ENCODE measurements around the gene ADCY10.

The ADCY10 gene

DNA sequence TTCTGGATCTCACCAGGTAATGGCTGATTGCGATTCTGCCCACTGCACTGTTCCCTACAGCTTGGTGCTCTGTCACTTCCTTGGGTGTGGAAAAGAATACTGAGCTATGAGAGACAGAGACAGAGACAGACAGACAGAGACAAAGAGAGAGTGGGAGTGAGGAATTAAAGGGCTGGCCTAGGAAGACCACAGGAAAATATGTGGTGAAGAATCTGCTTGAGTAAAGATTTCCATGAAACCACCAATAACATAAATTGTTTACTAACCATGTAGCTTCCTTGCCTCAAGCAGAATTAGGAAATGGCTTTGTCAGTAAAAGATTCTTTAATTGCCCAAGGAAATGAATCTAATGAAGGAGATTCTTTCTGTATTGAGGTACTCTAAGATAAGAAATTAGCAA, 137.8 kb downstream of the ADCY10 start:
- DNase-seq (ENCODE audit: low read depth): no peak

DNA sequence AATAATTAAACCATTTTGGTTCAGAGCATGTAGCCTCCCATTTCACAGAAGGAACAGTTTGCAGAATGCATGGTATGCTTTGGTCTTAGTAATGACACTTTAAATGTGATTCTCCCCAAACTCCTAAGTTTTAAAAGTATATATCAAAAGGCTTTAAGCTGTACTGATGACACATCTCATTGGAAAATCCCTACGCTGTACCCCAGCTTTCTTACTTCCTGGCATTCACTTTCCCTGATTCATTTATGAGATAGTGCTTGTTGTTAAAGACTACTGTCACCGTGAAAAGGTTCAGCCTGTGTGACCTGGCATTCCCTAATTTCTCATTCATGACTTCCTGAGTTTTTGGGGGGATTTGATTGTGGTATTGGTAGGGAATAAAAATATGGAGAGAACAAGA, 138.8 kb downstream of the ADCY10 start:
- no peak for DNase-seq (ENCODE audit: low read depth)

DNA sequence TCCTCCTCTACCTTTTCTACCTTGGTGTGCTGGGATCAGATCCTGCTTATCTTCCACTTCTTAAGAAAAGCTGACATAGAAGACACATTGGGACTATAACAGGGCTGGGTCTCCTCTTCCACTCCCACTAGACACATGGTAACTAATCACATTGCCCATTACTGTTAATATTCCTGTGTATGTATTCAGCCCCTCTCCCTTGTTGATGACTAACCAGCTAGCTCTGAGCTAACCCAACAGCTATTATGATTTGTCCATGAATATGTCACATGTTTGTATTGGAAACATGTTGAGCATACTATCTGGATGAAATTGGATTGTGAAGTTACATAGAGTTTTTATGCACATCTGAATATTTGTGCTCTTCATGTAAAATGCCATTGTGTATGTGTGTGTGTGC, 139.2 kb downstream of the ADCY10 start:
- no peak for DNase-seq (ENCODE audit: low read depth)

DNA sequence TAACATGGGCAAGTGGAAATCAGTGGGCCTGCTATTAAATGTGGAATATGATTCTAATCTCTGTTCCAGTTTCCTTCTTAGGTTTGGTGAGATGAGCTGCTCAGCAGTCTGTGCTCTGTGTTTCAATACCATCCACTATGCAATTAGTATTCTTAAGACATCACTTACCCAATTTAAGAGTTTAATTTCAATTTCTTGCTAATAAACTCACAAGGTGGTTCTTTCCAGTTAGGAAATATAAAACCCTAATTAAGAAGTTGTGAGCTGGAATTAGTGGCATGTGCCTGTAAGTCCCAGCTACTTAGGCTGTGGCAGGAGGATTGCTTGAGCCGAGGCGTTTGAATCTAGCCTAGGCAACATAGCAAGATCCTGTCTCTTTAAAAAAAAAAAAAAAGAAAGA, 140.4 kb downstream of the ADCY10 start:
- DNase-seq (ENCODE audit: low read depth): no peak

DNA sequence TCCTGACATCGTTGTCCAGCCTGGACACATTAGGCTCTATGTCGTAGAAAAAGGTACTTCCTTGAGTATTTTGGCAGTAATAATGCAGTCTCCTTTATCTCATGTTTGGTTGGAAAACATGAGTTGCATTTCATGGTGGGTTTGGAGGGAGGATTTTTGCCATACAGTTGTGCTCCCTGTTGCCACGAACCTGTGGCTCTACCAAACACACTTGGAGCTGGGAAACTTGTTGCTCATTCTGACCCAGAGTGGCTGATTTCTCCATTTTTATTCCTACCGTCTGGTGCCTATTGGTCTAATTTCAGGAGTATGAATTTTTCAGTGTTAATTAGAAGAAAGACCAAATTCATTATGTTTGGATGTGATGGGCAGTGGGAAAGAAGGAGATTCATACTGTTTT, 141.5 kb downstream of the ADCY10 start:
- no peak for DNase-seq (ENCODE audit: low read depth)

DNA sequence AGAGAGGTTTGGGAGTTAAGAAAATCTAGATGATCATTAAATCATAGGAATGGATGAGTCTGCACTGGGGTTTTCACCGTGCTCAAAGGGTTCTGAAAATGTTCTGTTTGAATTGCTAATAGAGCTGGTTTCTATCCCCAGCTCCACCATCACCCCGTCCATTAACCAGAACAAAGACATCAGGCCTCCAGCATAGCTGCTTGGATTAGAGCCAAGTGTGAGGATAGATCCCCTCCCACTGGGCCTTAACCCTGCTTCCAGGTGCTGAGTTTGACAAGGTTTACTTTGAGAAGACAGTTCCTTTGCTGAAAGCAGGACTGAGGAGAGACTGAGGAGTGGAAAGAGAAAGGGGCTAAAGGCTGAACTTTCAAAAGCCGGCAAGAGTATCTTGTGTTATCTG, 143.8 kb downstream of the ADCY10 start:
- no peak for DNase-seq (ENCODE audit: low read depth)

DNA sequence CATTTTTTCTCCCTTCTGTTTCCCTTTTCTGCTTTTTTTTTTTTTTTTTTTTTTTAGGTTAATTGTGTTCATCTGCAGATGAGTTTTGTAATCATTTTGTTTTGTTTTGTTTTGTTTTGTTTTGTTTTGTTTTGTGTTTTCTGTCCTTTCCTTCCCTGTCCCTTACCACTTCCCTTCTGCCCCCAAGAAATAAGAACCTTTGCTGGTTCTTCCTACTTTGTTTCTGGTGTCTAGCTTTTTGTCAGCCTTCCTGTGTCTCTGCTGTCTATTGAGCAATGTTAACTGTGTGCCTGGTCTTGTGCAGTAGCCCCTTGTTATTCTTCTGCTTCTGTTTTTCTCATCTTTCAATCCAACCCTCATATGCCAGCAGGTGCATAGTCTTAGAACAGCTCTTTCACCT, 146.2 kb downstream of the ADCY10 start:
- no peak for DNase-seq (ENCODE audit: low read depth)

DNA sequence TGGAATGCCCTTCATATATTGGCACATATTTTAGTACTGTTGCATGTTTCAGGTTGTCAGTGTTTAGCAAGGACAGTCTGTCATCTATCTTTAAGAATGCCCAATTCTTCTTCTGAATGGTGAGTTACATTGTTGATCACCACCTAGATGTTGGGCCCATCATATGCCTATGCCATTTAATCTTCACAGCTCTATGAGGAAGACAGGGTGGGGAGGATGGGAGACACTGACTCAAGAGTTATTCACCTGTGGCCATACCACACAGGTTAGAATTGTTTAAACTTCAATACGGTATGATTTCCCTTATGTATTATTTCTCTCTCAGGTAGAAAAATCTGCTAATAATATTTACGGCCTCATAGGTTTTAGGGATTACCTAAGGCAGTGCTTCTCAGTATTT, 147.4 kb downstream of the ADCY10 start:
- DNase-seq (ENCODE audit: low read depth): no peak

DNA sequence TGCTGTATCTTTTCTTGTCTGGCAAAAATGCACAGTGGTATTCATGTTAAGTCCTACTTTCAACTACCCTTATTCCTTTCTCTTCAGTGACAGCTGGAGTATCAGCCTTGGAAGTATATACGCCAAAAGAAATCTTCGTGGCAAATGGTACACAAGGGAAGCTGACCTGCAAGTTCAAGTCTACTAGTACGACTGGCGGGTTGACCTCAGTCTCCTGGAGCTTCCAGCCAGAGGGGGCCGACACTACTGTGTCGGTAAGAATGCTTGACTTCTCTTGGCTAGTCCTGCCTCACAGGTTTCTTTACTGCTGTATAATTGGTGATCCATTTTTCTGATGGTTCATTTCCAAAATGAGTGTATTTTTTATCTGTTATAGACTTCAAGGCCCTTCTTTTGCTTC, 148.4 kb downstream of the ADCY10 start:
- DNase-seq (ENCODE audit: low read depth): no peak

DNA sequence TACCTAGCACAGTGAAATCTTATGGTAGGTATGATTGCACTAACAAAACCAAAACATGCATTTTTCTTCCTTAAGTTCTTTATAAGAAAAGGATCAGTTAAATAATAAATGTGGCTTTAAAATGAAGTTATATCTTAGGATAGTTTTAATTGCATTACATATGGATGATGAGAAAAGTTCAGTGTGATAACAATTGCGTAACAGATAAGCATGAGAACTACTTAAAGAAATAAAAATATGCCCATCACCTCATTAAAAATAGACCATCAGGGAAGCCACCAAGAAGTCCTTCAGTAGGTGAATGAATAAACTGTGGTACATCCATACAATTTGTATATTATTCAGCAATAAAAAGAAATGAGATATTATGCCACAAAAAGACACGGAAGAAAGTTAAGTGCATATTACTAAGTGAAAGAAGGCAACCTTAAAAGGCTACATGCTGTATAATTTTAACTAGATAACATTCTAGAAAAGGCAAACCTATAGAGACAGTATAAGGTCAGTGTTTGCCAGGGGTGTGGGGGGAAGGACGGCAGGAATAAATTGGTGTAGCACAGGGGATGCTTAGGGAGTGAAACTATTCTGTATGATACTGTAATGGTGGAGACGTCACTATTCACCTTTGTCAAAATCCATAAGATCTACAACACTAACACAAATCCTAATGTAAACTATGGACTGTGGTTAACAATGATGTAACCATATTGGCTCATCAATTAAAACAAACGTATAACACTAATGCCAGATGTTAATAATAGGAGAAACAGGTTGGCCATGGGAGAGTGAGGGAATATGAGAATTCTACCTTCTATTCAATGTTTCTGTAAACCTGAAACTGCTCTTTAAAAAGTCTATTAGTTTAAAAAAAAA, 149.2 kb downstream of the ADCY10 start:
- DNase-seq (ENCODE audit: low read depth): no peak

DNA sequence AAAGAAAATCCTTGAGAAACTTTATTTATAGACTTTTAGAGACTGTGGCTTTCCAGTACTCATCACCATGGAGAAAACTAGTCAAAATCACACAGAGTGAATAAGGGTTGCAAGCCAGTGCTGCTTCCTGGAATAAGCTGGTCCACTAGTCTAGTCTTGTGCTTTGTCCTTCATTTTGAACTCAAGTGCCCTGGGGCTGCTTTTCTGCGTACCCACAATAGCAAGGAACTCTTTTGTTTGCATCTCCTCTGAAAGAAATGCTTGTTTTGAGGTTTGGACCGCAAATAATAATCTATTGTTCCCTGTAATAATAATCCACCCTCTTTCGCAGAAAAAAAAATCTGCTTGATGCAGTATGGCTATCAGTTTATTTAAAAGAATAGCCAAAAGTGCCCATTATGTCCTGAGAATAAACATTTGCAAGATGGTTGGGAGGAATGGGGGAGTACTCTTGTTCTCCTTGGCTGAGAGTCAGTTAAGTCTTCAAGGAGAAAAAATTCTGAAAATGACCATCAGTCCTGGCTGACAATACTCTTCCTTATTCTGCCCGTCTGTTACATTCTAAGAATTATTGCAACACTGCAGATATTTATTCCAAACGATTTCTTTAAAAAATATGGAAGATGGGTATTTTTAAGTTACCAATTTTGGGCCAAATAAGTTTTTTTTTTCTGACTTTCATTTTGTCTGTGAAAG, 150.3 kb downstream of the ADCY10 start:
- no peak for DNase-seq (ENCODE audit: low read depth)

DNA sequence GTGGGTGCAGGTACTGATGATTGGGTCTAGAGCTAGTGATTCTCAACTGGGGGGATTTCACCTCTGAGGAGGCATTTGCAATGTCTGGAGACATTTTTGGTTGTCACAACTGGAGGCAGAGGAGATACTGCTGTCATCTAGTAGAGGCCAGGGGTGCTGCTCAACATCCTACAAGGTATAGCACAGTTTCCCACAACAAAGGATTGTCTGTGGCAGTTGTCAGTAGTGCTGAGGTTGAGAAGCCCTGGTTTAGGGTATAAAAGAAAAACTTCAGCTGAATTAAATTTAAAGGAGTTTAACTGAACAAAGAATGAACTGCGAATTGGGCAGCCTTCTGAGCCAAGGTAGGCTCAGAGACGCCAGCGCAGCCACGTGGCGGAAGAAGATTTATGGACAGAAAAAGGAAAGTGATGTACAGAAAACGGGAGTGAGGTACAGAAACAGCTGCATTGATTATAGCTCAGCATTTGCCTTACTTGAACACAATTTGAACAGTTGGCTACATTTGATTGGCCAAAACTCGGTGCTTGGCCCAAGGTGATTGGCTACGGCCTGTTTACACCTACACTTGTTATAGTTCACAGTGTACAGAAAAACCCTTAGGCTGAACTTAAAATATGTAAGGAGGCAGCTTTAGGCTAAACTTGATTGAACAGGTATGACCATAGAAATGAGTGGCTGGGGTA, 151.7 kb downstream of the ADCY10 start:
- DNase-seq (ENCODE audit: low read depth): no peak

DNA sequence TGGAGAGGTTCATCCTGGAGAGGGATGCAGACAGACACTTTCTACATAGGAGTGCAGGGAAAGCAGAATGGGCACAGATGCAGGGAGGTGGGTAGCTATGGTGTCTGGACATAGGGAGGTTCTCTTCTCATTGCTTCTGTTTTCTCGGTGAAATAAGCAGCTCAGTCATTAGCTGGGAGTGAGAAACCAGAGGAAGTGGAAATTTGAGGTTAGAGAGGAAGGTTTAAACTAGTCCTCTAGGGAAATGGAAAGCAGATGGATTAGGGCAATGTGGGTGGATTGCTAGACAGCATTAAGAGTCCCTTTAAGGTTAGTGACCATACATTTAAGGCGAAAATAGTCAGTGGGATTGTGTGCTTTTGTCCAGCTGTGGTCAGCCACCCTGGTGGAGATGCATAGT, 152.5 kb downstream of the ADCY10 start:
- no peak for DNase-seq (ENCODE audit: low read depth)
